HUES64 (cell line): ENCODE results near the gene GOLGA2.
"Not testable (repeated sequence)": the region's sequence is repeated elsewhere in the genome, so short reads cannot be mapped to it uniquely, and the experiment has no call there.

Experiments used
- H3K27ac ChIP-seq: 2 replicates; pipeline ENCODE4 v1.7.0; 2013; ENCODE audit warnings: low read depth, low read length, inconsistent platforms
- H3K27me3 ChIP-seq: 2 replicates; pipeline ENCODE4 v1.6.1; 2013; ENCODE audit warnings: mild to moderate bottlenecking, low read length; ENCODE audit not compliant: insufficient read depth
- H3K36me3 ChIP-seq: 2 replicates; pipeline ENCODE4 v1.6.1; 2013; ENCODE audit warnings: mild to moderate bottlenecking, low read length; ENCODE audit not compliant: insufficient read depth
- H3K4me1 ChIP-seq: 2 replicates; pipeline ENCODE4 v1.6.1; 2013; ENCODE audit warnings: mild to moderate bottlenecking, low read length, moderate library complexity; ENCODE audit not compliant: insufficient read depth
- H3K4me3 ChIP-seq: 2 replicates; pipeline ENCODE4 v1.5.1; 2013; ENCODE audit warnings: mild to moderate bottlenecking, low read length, moderate library complexity
- H3K9ac ChIP-seq: 2 replicates; pipeline ENCODE4 v1.6.1; 2013; ENCODE audit warnings: mild to moderate bottlenecking, low read depth, low read length
- H3K9me3 ChIP-seq: 2 replicates; pipeline ENCODE4 v1.6.1; 2013; ENCODE audit warnings: low read depth, low read length; ENCODE audit not compliant: insufficient read depth
- whole genome bisulfite sequencing: fragments of 150-250, 120-280 bp; methylation state at CpG from one replicate; pipeline ENCODE4 v1.1.7; 2013; ENCODE audit warnings: missing lambda C conversion rate; 5-methylcytosine and 5-hydroxymethylcytosine counted together

GOLGA2 gene

GRCh38 chr9:128231638-128232527 lies 43.9 kb downstream of the GOLGA2 start:
- peaks cover 11% of the 10 kb centered on the region; the same call in 1 of the 2 replicates for H3K36me3 ChIP-seq

GRCh38 chr9:128230897-128231296 lies 44.9 kb downstream of the GOLGA2 start:
- not testable (repeated sequence) for H3K9me3 ChIP-seq, H3K4me1 ChIP-seq, H3K27ac ChIP-seq, H3K9ac ChIP-seq, H3K4me3 ChIP-seq, H3K27me3 ChIP-seq
- WGBS: 97% methylated on average over 7 of the region's 7 CpGs
- peaks cover 11% of the 10 kb centered on the region for H3K36me3 ChIP-seq

More at GRCh38 chr9:128231638-128232527, 43.9 kb downstream of the GOLGA2 start:
- Histone ChIP-seq H3K27ac (no peak overlapping the region), H3K27me3 (no peaks in the 10 kb centered on the region), H3K4me1 (no peaks in the 10 kb centered on the region), H3K9me3 (no peaks in the 10 kb centered on the region), H3K9ac (no peak overlapping the region), H3K4me3 (no peak overlapping the region)
- 85% methylated on average over 16 of the region's 16 CpGs for WGBS

GRCh38 chr9:128226412-128226801 lies 49.4 kb downstream of the GOLGA2 start:
- H3K36me3 ChIP-seq: peaks cover 36% of the 10 kb centered on the region
- no peak overlapping the region for H3K9ac ChIP-seq
- H3K27me3 ChIP-seq: no peaks in the 10 kb centered on the region
- no peaks in the 10 kb centered on the region for H3K9me3 ChIP-seq
- no peaks in the 10 kb centered on the region for H3K4me1 ChIP-seq
- no peak overlapping the region for H3K4me3 ChIP-seq
- 92% methylated on average over 5 of the region's 5 CpGs for WGBS
- H3K27ac ChIP-seq: no peak overlapping the region

DNA sequence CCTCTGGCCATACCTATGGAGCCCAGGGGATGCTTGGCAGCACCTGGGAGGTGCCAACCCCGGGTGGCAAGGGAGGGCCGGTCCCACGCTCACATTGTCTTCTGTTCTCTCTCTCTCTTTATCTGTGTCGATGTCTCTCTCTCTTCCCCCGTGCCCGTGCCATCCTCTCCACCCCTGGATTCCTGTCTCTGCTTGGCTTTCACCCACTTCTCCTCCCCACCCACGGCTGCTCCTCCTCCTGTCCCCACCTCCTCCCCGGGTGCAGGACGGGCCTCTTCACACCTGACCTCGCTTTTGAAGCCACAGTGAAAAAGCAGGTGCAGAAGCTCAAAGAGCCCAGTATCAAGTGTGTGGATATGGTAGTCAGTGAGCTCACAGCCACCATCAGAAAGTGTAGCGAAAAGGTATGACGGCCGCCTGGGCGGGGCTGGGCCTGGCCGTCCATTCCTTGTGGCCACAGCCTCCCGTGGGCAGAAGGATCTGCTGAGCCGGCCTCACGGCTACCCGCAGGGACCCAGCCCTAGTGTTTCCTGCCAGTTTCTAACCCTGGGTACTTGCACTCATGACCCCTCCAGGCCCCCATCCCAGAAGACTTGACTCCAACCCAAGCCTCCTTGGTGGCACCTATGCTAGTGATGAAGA lies 49.9 kb downstream of the GOLGA2 start:
- 94% methylated on average over 19 of the region's 19 CpGs for WGBS
- Histone ChIP-seq H3K4me1 (no peaks in the 10 kb centered on the region), H3K9ac (no peak overlapping the region), H3K4me3 (no peak overlapping the region), H3K27ac (no peak overlapping the region), H3K27me3 (no peaks in the 10 kb centered on the region), H3K36me3 (peaks cover 39% of the 10 kb centered on the region), H3K9me3 (no peaks in the 10 kb centered on the region)

- no peaks in the 10 kb centered on the region for H3K27me3 ChIP-seq
- 94% methylated on average over 7 of the region's 7 CpGs for WGBS
- peaks cover 46% of the 10 kb centered on the region for H3K36me3 ChIP-seq
- no peak overlapping the region for H3K27ac ChIP-seq
- no peak overlapping the region for H3K4me3 ChIP-seq
- H3K9me3 ChIP-seq: no peaks in the 10 kb centered on the region
- H3K9ac ChIP-seq: no peak overlapping the region
- no peaks in the 10 kb centered on the region for H3K4me1 ChIP-seq
These were observed 50.9 kb downstream of the GOLGA2 start for GRCh38 chr9:128224877-128225276.

DNA sequence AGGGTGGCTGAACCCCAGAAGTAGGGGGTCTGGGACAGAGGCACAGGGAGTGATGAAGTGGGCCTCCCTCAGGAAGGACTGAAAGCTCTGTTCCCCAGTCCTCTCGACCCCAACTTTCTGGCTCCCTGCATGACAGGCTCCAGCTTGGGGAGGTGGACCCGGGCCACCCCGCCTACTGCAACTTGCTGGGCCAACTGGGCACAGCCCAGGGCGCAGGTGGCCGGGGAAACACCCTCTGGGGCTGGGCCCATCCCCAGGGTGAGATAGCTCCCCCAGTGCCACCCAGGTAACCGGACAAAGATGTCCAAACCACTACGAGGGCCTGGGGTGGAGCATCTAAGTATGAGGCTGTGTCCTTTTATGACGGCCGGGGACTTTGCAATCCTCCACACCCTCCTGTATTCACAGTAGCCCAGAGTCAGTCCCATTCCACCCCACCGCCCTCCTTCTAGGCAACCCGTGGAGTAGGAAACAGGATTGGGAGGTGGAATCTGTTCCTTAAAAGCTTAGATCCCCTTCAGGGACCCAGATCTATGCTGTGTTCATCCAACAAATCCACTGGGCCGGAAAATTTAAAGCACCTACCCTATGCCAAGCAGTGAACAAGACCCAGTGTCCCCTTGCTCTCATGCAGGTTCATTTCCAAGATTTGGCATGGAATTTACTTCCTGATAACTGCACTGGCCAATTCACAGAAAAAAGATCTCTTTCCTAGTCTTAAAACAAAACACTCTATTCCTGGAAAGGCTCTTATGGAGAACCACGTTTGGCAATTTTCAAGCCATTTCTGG lies 52.7 kb downstream of the GOLGA2 start:
- Histone ChIP-seq H3K9ac (no peak overlapping the region), H3K27ac (no peak overlapping the region), H3K4me3 (no peak overlapping the region), H3K36me3 (peaks cover 55% of the 10 kb centered on the region), H3K9me3 (no peaks in the 10 kb centered on the region), H3K4me1 (0 out of 2 replicates have a peak, but pooled peaks cover 2% of the 10 kb centered on the region), H3K27me3 (no peaks in the 10 kb centered on the region)
- WGBS: 95% methylated on average over 13 of the region's 13 CpGs

DNA sequence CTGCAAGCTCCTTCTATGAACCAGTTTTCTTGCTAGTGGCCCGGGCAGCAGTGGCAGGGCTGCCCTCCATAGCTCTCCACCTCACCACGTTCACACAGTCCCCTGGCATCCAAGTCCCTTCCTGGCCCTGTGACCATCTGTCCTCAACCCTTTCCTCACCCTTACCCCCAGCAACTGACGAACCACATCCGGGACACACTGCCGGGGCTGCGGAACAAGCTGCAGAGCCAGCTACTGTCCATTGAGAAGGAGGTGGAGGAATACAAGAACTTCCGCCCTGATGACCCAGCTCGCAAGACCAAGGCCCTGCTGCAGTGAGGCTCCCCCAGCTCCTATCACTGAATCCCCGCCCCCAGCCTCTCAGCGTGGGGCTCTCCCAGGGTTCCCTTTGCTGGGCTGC lies 53.8 kb downstream of the GOLGA2 start:
- H3K36me3 ChIP-seq: peaks cover 52% of the 10 kb centered on the region
- no peaks in the 10 kb centered on the region for H3K9me3 ChIP-seq
- H3K4me3 ChIP-seq: no peak overlapping the region
- H3K4me1 ChIP-seq: 0 out of 2 replicates have a peak, but pooled peaks cover 3% of the 10 kb centered on the region
- no peak overlapping the region for H3K27ac ChIP-seq
- H3K27me3 ChIP-seq: no peaks in the 10 kb centered on the region
- no peak overlapping the region for H3K9ac ChIP-seq
- 92% methylated on average over 10 of the region's 10 CpGs for WGBS

GRCh38 chr9:128219831-128220230 lies 56.0 kb downstream of the GOLGA2 start:
- no peak overlapping the region for H3K4me3 ChIP-seq
- H3K4me1 ChIP-seq: 0 out of 2 replicates have a peak, but pooled peaks cover 3% of the 10 kb centered on the region
- H3K36me3 ChIP-seq: peaks cover 44% of the 10 kb centered on the region
- H3K9ac ChIP-seq: no peak overlapping the region
- no peaks in the 10 kb centered on the region for H3K27me3 ChIP-seq
- WGBS: 93% methylated on average over 9 of the region's 9 CpGs
- H3K27ac ChIP-seq: no peak overlapping the region
- no peaks in the 10 kb centered on the region for H3K9me3 ChIP-seq

DNA sequence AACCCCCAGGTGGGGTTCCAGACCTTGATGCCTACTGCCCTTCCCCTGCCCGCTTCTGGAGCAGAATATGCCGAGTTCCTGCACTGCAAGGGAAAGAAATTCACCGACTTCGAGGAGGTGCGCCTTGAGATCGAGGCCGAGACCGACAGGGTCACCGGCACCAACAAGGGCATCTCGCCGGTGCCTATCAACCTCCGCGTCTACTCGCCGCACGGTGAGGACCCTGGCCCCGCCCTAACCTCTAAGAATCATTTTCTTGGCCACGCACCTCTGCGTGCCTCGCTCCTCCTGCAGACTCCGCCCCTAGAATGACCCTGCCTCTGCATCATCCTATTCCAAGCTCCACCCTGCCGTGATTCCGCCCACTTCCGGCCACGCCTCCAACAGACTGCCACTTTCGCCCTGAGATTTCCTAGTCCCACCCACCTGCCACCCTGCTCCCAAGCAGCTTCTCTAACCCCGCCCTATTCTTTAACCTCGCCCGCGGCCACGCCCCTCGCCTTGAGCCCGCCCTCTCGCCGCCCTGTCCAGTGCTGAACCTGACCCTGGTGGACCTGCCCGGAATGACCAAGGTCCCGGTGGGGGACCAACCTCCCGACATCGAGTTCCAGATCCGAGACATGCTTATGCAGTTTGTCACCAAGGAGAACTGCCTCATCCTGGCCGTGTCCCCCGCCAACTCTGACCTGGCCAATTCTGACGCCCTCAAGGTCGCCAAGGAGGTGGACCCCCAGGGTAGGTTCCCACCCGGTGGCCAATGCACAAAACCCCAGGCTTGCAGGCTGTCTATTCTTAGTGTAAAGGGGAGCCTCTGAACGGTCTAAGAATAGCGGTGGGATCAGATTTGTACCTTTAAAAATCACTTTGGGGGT lies 57.1 kb downstream of the GOLGA2 start:
- Histone ChIP-seq H3K4me1 (0 out of 2 replicates have a peak, but pooled peaks cover 3% of the 10 kb centered on the region), H3K4me3 (peak overlapping the region; percentile 44), H3K27me3 (no peaks in the 10 kb centered on the region), H3K9ac (peak overlapping the region; percentile 15; the same call in 1 of the 2 replicates), H3K27ac (no peak overlapping the region), H3K9me3 (no peaks in the 10 kb centered on the region), H3K36me3 (peaks cover 40% of the 10 kb centered on the region)
- 29% methylated on average over 47 of the region's 47 CpGs for WGBS

DNA sequence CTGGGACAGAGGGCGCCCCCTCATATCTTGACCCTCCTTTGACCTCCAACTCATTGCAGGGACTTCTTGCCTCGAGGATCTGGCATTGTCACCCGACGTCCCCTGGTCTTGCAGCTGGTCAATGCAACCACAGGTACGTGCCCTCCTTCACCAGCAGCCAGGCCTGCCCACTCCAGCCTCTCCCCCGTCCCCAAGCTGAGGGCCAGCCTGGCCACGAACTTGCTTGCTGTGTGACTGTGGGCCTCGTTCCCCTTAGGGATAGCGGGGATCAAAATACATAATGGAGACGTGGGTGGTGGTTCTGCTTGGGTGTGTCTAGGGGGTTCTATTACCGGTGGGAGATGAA lies 57.7 kb downstream of the GOLGA2 start:
- Histone ChIP-seq H3K4me1 (0 out of 2 replicates have a peak, but pooled peaks cover 3% of the 10 kb centered on the region), H3K9ac (peak overlapping the region; percentile 15; the same call in 1 of the 2 replicates)

More for the DNA sequence above, 57.7 kb downstream of the GOLGA2 start:
- Histone ChIP-seq H3K36me3 (peaks cover 35% of the 10 kb centered on the region), H3K4me3 (peak overlapping the region; percentile 44), H3K27ac (no peak overlapping the region), H3K9me3 (no peaks in the 10 kb centered on the region), H3K27me3 (no peaks in the 10 kb centered on the region)
- WGBS: 77% methylated on average over 11 of the region's 11 CpGs
